NCI-H82 treated with DMSO at 0.1 percent for 48 hours (cell line): Measurements from ENCODE around the gene ADAMTS17.

Experiments used
- DNase-seq: peaks from one replicate; lab custom pipeline; 2025; ENCODE audit not compliant: unreplicated experiment; lab: John Stamatoyannopoulos, UW

The ADAMTS17 gene

GRCh38 chr15:100226107-100226506, 115.7 kb downstream of the ADAMTS17 start:
- no peak for DNase-seq

GRCh38 chr15:100224206-100225185, 117.3 kb downstream of the ADAMTS17 start:
- DNase-seq = no peak

- no peak for DNase-seq
Observed at GRCh38 chr15:100222349-100222715, 119.4 kb downstream of the ADAMTS17 start.

GRCh38 chr15:100221471-100222348, 120.1 kb downstream of the ADAMTS17 start:
- DNase-seq = no peak

- DNase-seq = no peak
Observed at GRCh38 chr15:100220058-100220768, 121.6 kb downstream of the ADAMTS17 start.

- no peak for DNase-seq
Observed at GRCh38 chr15:100218434-100218833, 123.3 kb downstream of the ADAMTS17 start.

GRCh38 chr15:100216182-100216581, 125.6 kb downstream of the ADAMTS17 start:
- DNase-seq = no peak

GRCh38 chr15:100215843-100216169, 126.0 kb downstream of the ADAMTS17 start:
- DNase-seq = no peak

- no peak for DNase-seq
Observed at GRCh38 chr15:100215031-100215842, 126.5 kb downstream of the ADAMTS17 start.

- no peak for DNase-seq
Observed at GRCh38 chr15:100211855-100212850, 129.6 kb downstream of the ADAMTS17 start.

GRCh38 chr15:100210338-100210737, 131.4 kb downstream of the ADAMTS17 start:
- DNase-seq = no peak

- no peak for DNase-seq
Observed at GRCh38 chr15:100208921-100209603, 132.7 kb downstream of the ADAMTS17 start.

- no peak for DNase-seq
Observed at GRCh38 chr15:100207053-100207452, 134.7 kb downstream of the ADAMTS17 start.

- no peak for DNase-seq
Observed at GRCh38 chr15:100206643-100207042, 135.1 kb downstream of the ADAMTS17 start.

GRCh38 chr15:100205549-100206295, 136.1 kb downstream of the ADAMTS17 start:
- DNase-seq = no peak

- no peak for DNase-seq
Observed at GRCh38 chr15:100204771-100205170, 137.0 kb downstream of the ADAMTS17 start.

- no peak for DNase-seq
Observed at GRCh38 chr15:100204211-100204610, 137.6 kb downstream of the ADAMTS17 start.
